ENCODE measurements around the gene PCSK5. TPM values are rescaled to one million over a fixed set of nuclear protein-coding genes. Genes with fewer than 3 reads are reported as not detected.

The PCSK5 gene
- total and polyA plus RNA-seq, 2 of the 8 experiments (the other 6 are each of a cell fraction or from before 2014, with no cell fraction given), result 5.5 to 10.7 TPM

- no peak for TF ChIP-seq TAF1 (IDR thresholded peaks at IDR 0.05; ENCODE audit: low read depth, low read length)
- TF ChIP-seq TCF12 (IDR thresholded peaks at IDR 0.05; ENCODE audit: low read depth, low read length), result no peak
- TF ChIP-seq RNF2 (IDR thresholded peaks at IDR 0.05; ENCODE audit: borderline replicate concordance, low read depth, low read length, missing control alignments, poor library complexity, severe bottlenecking), result no peak
- TF ChIP-seq, protein P1, sequence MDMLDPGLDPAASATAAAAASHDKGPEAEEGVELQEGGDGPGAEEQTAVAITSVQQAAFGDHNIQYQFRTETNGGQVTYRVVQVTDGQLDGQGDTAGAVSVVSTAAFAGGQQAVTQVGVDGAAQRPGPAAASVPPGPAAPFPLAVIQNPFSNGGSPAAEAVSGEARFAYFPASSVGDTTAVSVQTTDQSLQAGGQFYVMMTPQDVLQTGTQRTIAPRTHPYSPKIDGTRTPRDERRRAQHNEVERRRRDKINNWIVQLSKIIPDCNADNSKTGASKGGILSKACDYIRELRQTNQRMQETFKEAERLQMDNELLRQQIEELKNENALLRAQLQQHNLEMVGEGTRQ (IDR thresholded peaks at IDR 0.05; ENCODE audit: low read length), result no peak
- no peak for TF ChIP-seq SIN3A (conservative IDR thresholded peaks at IDR 0.05 in 1 of 2, IDR thresholded peaks at IDR 0.05 in 1 of 2; ENCODE audit: low read depth in 1 of 2, low read length in 2 of 2)
- TF ChIP-seq CHD7 (IDR thresholded peaks at IDR 0.05; ENCODE audit: insufficient replicate concordance, low read length), result no peak
- no peak for TF ChIP-seq CHD2 (IDR thresholded peaks at IDR 0.05; ENCODE audit: low read length)
These were observed 340.5 kb downstream of the PCSK5 start (continued) for GRCh38 chr9:76231001-76231400.
